Middle frontal gyrus (tissue), 1 donor: ENCODE results near the gene EFNA4.
"Not testable (repeated sequence)": the region's sequence is repeated elsewhere in the genome, so short reads cannot be mapped to it uniquely, and the experiment has no call there.

ENCODE experiments used
- DNase-seq: peaks from one replicate; pipeline ENCODE4 v3.0.0-alpha.2; 2015; ENCODE audit warnings: low spot score; ENCODE audit errors: extremely low spot score

The EFNA4 gene

GRCh38 chr1:155116113-155116764, 52.7 kb downstream of the EFNA4 start:
- DNase-seq = no peak

DNA sequence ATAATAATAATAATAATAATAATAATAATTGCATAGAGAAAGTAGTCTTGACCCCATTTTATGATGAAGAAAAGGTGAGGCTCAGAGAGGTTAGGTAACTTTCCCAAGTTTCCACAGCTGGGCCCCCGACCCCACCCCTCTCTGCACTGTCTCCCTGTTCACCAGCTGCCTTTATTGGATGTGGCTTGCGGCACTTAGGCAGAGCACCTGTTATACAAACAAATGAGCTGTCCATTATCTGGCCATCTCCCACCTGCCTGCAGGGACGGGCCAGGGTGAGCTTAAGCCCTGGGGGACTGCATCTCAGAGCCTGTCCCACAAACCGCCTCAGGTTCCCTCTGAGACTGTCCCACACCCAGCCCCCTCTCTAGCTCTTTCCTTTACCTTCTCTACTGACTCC, 54.1 kb downstream of the EFNA4 start:
- no peak for DNase-seq

DNA sequence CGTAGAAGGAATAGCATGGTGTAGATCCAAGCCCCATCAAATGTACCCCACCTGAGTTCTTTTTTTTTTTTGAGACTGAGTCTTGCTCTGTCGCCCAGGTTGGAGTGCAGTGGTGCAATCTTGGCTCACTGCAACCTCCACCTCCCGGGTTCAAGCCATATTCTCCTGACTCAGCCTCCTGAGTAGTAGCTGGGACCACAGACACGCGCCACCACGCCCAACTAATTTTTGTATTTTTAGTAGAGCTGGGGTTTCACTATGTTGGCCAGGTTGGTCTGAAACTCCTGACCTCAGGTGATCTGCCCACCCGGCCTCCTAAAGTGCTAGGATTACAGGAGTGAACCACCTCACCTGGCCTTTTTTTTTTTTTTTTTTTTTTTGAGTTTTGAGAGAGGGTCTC, 54.5 kb downstream of the EFNA4 start:
- not testable (repeated sequence) for DNase-seq
